GM19025 (cell line): Measurements from ENCODE around the gene KRT7.

Experiments used
- ATAC-seq: cut with Tn5 transposase; IDR thresholded peaks from one replicate; pipeline ENCODE4 v1.9.1; 2021; ENCODE audit warnings: mild to moderate bottlenecking, low read depth, moderate library complexity; ENCODE audit not compliant: unreplicated experiment

The KRT7 gene

GRCh38 chr12:52211716-52212585 is 21.1 kb upstream of the KRT7 start:
- no peak for ATAC-seq

- no peak for ATAC-seq
These were observed 20.1 kb upstream of the KRT7 start for GRCh38 chr12:52212701-52213563.

- no peak for ATAC-seq
These were observed 19.3 kb upstream of the KRT7 start for GRCh38 chr12:52213564-52214420.

- no peak for ATAC-seq
These were observed 18.6 kb upstream of the KRT7 start for GRCh38 chr12:52214421-52214802.

- no peak for ATAC-seq
These were observed 17.4 kb upstream of the KRT7 start for GRCh38 chr12:52215587-52216031.

- no peak for ATAC-seq
These were observed 16.9 kb upstream of the KRT7 start for GRCh38 chr12:52216100-52216499.

- no peak for ATAC-seq
These were observed 16.2 kb upstream of the KRT7 start for GRCh38 chr12:52216807-52217206.

GRCh38 chr12:52217223-52217622 is 15.8 kb upstream of the KRT7 start:
- ATAC-seq: no peak

- no peak for ATAC-seq
These were observed 15.0 kb upstream of the KRT7 start for GRCh38 chr12:52218001-52218400.

- no peak for ATAC-seq
These were observed 12.6 kb upstream of the KRT7 start for GRCh38 chr12:52220477-52220876.

- ATAC-seq: no peak
These were observed 11.8 kb upstream of the KRT7 start for GRCh38 chr12:52221070-52221781.

- no peak for ATAC-seq
These were observed 11.1 kb upstream of the KRT7 start for GRCh38 chr12:52221912-52222457.

- no peak for ATAC-seq
These were observed 10.4 kb upstream of the KRT7 start for GRCh38 chr12:52222692-52223091.

- ATAC-seq: no peak
These were observed 9.5 kb upstream of the KRT7 start for GRCh38 chr12:52223406-52224039.

GRCh38 chr12:52224151-52224550 is 8.9 kb upstream of the KRT7 start:
- ATAC-seq: no peak

- ATAC-seq: no peak
These were observed 7.3 kb upstream of the KRT7 start for GRCh38 chr12:52225752-52226151.

- no peak for ATAC-seq
These were observed 6.6 kb upstream of the KRT7 start for GRCh38 chr12:52226446-52226845.

- ATAC-seq: no peak
These were observed 5.4 kb upstream of the KRT7 start for GRCh38 chr12:52227606-52228166.

- ATAC-seq: no peak
These were observed 4.7 kb upstream of the KRT7 start for GRCh38 chr12:52228366-52228765.
